ENCODE results near the gene EFCAB11. TPM values are rescaled to one million over a fixed set of nuclear protein-coding genes. Genes with fewer than 3 reads are reported as not detected.
A peak's percentile ranks its signal among the peaks of the same experiment; 100 is the strongest.

The EFCAB11 gene
- total RNA-seq, 1 experiment from 2014 or later, result 15.5 TPM

GRCh38 chr14:89845346-89845745 is 109.2 kb downstream of the EFCAB11 start:
- ChIA-PET POLR2A (no interaction called here), CTCF (no interaction called here)
- TF ChIP-seq IRF1 (CRISPR knock-in tag; IDR thresholded peaks at IDR 0.05) (no peak), ETV6 (CRISPR knock-in tag; IDR thresholded peaks at IDR 0.05) (no peak), NFYB (CRISPR knock-in tag; conservative IDR thresholded peaks at IDR 0.05; ENCODE audit: low read depth) (no peak), E2F4 (CRISPR knock-in tag; IDR thresholded peaks at IDR 0.05; ENCODE audit: borderline replicate concordance, low read depth) (no peak), CREM (CRISPR knock-in tag; IDR thresholded peaks at IDR 0.05) (no peak), NR2C2 (CRISPR knock-in tag; IDR thresholded peaks at IDR 0.05) (no peak), ZNF317 (CRISPR knock-in tag; IDR thresholded peaks at IDR 0.05; ENCODE audit: borderline replicate concordance, low read depth) (no peak), RORB (CRISPR knock-in tag; IDR thresholded peaks at IDR 0.05) (no peak), ATF2 (CRISPR knock-in tag; IDR thresholded peaks at IDR 0.05; ENCODE audit: borderline replicate concordance, low read depth) (no peak), MYBL2 (CRISPR knock-in tag; IDR thresholded peaks at IDR 0.05) (no peak)
- Mint-ChIP-seq H3K36me3 (0 out of 2 replicates have a peak, but pooled peaks cover 2% of the 10 kb centered on the region), H3K27me3 (ENCODE audit: low read depth) (no peaks in the 10 kb centered on the region), H3K4me1 (peaks cover 15% of the 10 kb centered on the region), H3K9me3 (peaks cover 8% of the 10 kb centered on the region), H3K27ac (no peak overlapping the region), H3K4me3 (no peak overlapping the region)
- no peak for DNase-seq (ENCODE audit: low spot score)
- no peak for ATAC-seq

GRCh38 chr14:89844508-89844907 is 110.0 kb downstream of the EFCAB11 start:
- no peaks in the 10 kb centered on the region for H3K27me3 Mint-ChIP-seq (ENCODE audit: low read depth)
- no peak overlapping the region for H3K4me3 Mint-ChIP-seq
- H3K9me3 Mint-ChIP-seq, result peaks cover 8% of the 10 kb centered on the region
- H3K4me1 Mint-ChIP-seq, result peaks cover 8% of the 10 kb centered on the region
- H3K27ac Mint-ChIP-seq, result no peak overlapping the region
- TF ChIP-seq RORB (CRISPR knock-in tag; IDR thresholded peaks at IDR 0.05) (no peak), PRDM15 (CRISPR knock-in tag; IDR thresholded peaks at IDR 0.05) (peak; percentile 81), RELA (CRISPR knock-in tag; IDR thresholded peaks at IDR 0.05; ENCODE audit: borderline replicate concordance) (no peak)
- peak; percentile 23; the same call in 1 of the 2 replicates for ATAC-seq
- 0 out of 2 replicates have a peak, but pooled peaks cover 2% of the 10 kb centered on the region for H3K36me3 Mint-ChIP-seq
- ChIA-PET POLR2A (no interaction called here), CTCF (interaction anchor here (0.6 to 0.9 kb wide), 2 partner anchors 95 to 129 kb away, joined by 3 read pairs; no protein-coding TSS in a partner anchor)
- no peak for DNase-seq (ENCODE audit: low spot score)

GRCh38 chr14:89842837-89843236 is 111.7 kb downstream of the EFCAB11 start:
- no peak for DNase-seq (ENCODE audit: low spot score)
- peaks cover 12% of the 10 kb centered on the region for H3K36me3 Mint-ChIP-seq
- ATAC-seq, result no peak
- ChIA-PET POLR2A (no interaction called here), CTCF (interaction anchor here (1.1 kb wide), 1 partner anchor 816 kb away, joined by 3 read pairs; no protein-coding TSS in a partner anchor)
- peaks cover 20% of the 10 kb centered on the region for H3K9me3 Mint-ChIP-seq
- peaks cover 12% of the 10 kb centered on the region for H3K4me1 Mint-ChIP-seq
- no peak overlapping the region for H3K27ac Mint-ChIP-seq
- H3K4me3 Mint-ChIP-seq, result no peak overlapping the region
- H3K27me3 Mint-ChIP-seq (ENCODE audit: low read depth), result no peaks in the 10 kb centered on the region
- TF ChIP-seq RELA (CRISPR knock-in tag; IDR thresholded peaks at IDR 0.05; ENCODE audit: borderline replicate concordance) (no peak), USF2 (CRISPR knock-in tag; IDR thresholded peaks at IDR 0.05) (no peak), ATF2 (CRISPR knock-in tag; IDR thresholded peaks at IDR 0.05; ENCODE audit: borderline replicate concordance, low read depth) (no peak), AR (CRISPR knock-in tag; IDR thresholded peaks at IDR 0.05) (no peak), IRF2 (CRISPR knock-in tag; IDR thresholded peaks at IDR 0.05; ENCODE audit: borderline replicate concordance, low read depth) (no peak), ZNF512 (CRISPR knock-in tag; IDR thresholded peaks at IDR 0.05; ENCODE audit: borderline replicate concordance) (no peak), CREM (CRISPR knock-in tag; IDR thresholded peaks at IDR 0.05) (no peak)
